NOMO-1 (cell line): Measurements from ENCODE around the gene TIPRL.
"Not testable (repeated sequence)": the region's sequence is repeated elsewhere in the genome, so short reads cannot be mapped to it uniquely, and the experiment has no call there.

Source experiments
- DNase-seq, 2 experiments: peaks; one replicate each; lab custom pipeline; 2025; ENCODE audit not compliant: unreplicated experiment in 2 of 2; lab: John Stamatoyannopoulos, UW

Gene TIPRL

GRCh38 chr1:168157638-168158037, 21.1 kb upstream of the TIPRL start:
- DNase-seq: no peak

GRCh38 chr1:168159251-168159650, 19.5 kb upstream of the TIPRL start:
- DNase-seq: no peak

GRCh38 chr1:168159979-168160378, 18.8 kb upstream of the TIPRL start:
- no peak for DNase-seq

GRCh38 chr1:168161459-168161858, 17.3 kb upstream of the TIPRL start:
- DNase-seq: no peak

GRCh38 chr1:168163670-168164069, 15.1 kb upstream of the TIPRL start:
- DNase-seq: no peak

- DNase-seq: no peak
Measured at GRCh38 chr1:168164771-168165170, 14.0 kb upstream of the TIPRL start.

- DNase-seq: no peak
Measured at GRCh38 chr1:168167806-168168205, 11.0 kb upstream of the TIPRL start.

GRCh38 chr1:168170564-168171508, 7.9 kb upstream of the TIPRL start:
- DNase-seq: no peak

- DNase-seq: no peak
Measured at GRCh38 chr1:168172250-168172915, 6.4 kb upstream of the TIPRL start.

- no peak for DNase-seq
Measured at GRCh38 chr1:168178227-168178637, 530 bp upstream of the TIPRL start.

GRCh38 chr1:168179438-168180147, 831 bp downstream of the TIPRL start:
- DNase-seq: peak in 1 of 2 experiments; percentile 42

GRCh38 chr1:168180148-168180524, 1.4 kb downstream of the TIPRL start:
- peak in 1 of 2 experiments; percentile 13 for DNase-seq

GRCh38 chr1:168181063-168181720, 2.4 kb downstream of the TIPRL start:
- not testable (repeated sequence) for DNase-seq

- no peak for DNase-seq
Measured at GRCh38 chr1:168187177-168187576, 8.4 kb downstream of the TIPRL start.

- DNase-seq: no peak
Measured at GRCh38 chr1:168190403-168190802, 11.6 kb downstream of the TIPRL start.

GRCh38 chr1:168195199-168196135, 16.7 kb downstream of the TIPRL start:
- DNase-seq: no peak

- no peak for DNase-seq
Measured at GRCh38 chr1:168199056-168199455, 20.3 kb downstream of the TIPRL start.

GRCh38 chr1:168202941-168203654, 24.3 kb downstream of the TIPRL start:
- DNase-seq: no peak

- DNase-seq: no peak
Measured at GRCh38 chr1:168206111-168206510, 27.3 kb downstream of the TIPRL start.
